ENCODE data around the gene XYLT1.

Gene XYLT1

GRCh38 chr16:17370223-17370707 is 100.5 kb downstream of the XYLT1 start:
- FAIRE-seq, result no peak

GRCh38 chr16:17369421-17370222 is 101.1 kb downstream of the XYLT1 start:
- FAIRE-seq, result no peak

DNA sequence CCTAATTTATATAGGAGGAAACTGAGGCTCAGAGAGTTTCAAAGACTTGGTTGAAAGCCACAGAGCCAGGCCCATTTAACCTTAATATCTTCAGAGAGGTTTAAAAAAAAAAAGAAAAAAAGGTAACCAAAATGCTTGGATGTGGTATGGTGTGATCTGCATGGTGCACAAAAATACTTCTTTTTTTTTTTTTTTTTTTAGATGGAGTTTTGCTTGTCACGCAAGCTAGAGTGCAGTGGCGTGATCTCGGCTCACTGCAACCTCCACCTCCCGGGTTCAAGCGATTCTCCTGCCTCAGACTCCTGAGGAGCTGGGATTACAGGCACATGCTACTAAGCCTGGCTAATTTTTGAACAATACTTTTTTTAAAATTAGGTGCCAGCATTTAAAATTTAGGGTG is 101.8 kb downstream of the XYLT1 start:
- no peak for FAIRE-seq

- FAIRE-seq, result no peak
Measured at GRCh38 chr16:17368446-17368845, 102.3 kb downstream of the XYLT1 start.

- no peak for FAIRE-seq
Measured at GRCh38 chr16:17367923-17368322, 102.8 kb downstream of the XYLT1 start.

GRCh38 chr16:17367036-17367435 is 103.7 kb downstream of the XYLT1 start:
- no peak for FAIRE-seq

DNA sequence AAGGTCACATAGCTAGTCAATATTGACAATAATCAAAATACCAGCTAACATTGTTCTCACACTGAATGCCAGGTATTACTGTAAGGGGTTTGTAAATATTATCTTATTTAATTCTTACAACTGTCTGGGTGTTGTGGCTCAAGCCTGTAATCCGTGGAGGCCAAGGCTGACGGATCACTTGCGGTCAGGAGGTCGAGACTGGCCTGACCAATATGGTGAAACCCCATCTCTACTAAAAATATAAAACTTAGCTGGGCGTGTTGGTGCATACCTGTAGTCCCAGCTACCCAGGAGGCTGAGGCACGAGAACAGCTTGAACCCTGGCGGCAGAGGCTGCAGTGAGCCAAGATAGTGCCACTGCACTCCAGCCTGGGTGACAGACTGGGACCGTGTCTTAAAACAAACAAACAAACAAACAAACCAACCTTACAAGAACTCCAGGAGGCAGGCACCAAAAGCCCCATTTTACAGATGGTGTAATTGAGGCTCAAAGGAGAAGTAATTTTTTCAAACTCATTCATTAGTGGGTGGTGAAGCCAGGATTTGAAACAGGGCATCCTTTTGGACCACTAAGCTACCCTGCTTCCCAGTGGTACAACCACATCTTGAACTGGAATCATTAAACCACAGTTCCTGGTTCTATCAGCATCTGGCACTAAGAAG is 104.3 kb downstream of the XYLT1 start:
- FAIRE-seq, result no peak

DNA sequence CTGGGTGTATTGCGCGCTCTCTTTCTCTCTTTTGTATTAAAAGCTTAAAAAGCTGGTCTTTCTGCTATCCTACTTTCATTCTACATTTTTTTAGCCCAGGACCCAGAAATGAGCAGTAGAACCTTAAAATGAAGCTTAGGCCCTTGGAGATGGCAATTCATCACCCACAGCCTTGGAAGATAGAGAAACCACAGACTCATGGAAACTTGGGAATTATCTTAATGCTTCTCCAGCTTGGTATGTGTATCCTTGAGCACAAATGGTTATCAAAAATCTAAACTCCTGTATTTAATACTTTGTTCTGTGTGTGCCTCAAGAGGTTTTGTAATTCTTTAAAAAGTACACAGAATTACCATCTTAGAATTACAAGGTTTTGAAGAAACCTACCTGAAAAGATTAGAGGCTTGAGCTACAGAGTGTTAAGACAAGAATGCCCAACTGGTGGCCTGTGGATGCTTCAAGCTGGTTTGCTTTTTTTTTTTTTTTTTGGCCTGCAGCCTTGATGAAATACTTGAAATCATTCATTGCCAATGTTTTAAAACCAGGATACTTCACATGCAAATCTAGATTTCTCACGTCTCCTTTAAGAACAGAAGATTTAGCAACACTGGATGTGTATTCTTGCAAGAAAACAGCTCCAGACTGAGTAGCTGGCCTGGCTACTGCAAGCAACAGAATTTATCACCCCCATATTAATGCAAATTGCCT is 105.0 kb downstream of the XYLT1 start:
- no peak for FAIRE-seq

DNA sequence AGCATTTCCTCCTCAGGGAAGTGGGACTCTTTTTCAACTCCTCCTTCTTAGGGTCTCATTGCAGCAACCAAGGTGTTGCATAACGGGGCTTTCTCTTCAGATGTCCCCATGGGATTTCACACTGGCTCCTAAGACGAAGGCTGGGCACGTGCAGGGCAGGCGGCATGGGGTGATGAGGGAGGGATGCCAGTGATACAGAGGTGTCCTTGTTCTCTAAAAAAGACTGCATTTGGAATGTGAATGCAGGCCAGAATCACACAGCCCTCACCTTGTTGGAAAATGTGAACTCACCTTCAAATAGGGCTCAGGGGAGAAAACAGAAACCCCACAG is 105.6 kb downstream of the XYLT1 start:
- FAIRE-seq, result no peak

- FAIRE-seq, result no peak
Measured at GRCh38 chr16:17364319-17365210, 106.2 kb downstream of the XYLT1 start.

DNA sequence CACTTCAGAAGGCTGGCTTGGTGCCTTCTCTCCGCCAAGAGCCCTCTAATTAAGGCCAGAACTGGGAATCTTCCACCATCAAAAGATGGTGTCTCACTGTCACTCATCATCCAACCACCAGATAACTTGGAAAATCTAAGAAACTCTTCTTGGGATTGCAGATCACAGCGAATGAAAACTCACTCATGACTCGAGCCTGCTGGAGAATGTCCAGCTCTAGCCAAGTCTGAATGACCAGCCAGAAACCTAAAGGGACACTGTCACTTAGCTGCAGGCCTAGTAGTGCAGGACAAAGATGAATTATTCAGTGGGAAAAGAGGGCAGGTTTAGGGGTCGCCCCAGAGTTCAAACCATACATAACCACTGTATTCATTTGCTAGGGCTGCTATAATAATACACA is 107.8 kb downstream of the XYLT1 start:
- no peak for FAIRE-seq

DNA sequence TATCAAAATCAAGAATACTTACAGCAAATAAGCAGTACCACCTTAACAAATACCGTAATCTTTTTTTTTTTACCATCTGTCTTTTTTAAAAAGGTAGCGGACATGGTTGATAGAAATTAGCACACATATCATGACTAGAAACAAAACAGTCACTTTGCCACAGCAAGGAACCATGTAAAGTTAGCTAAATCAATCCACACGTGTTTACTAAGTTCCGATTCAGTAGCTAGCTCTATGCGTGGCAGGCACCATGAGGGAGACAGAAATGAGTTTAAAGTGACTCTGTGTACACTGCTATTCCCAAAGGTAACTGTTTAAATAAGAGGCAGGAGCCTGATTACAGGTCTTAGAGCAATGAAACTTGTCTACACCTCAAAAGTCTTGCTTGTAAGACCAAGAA is 108.6 kb downstream of the XYLT1 start:
- no peak for FAIRE-seq

- FAIRE-seq, result no peak
Measured at GRCh38 chr16:17360693-17361122, 110.1 kb downstream of the XYLT1 start.

DNA sequence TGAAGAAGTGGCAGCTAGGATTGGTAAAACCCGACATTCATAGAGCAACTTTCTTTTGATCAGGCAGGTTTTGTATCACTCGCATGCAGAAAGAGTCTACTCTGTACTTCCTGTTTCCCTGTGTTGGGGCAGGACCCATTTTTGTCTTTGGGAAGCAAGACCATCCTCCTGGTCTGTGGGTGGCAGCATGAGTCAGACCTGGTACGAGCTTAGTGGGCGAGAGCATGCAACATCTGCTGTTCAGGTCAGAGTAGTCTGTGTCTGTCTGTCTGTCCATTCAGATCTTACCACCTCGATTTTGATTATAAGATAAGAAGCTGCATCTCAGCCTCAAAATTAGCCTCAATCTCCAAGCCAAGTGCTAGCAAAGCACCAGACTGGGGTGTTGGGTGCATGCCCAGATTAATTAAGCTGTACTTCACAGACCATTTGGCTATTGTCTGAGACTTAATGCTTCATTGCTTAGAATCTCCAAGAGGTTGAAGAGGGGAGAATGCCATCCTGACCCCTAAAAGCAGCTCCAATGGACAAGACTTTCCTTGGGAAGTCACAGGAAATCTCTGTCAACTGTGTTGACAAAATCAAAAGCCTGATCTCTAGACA is 110.9 kb downstream of the XYLT1 start:
- FAIRE-seq, result no peak

GRCh38 chr16:17358846-17359245 is 111.9 kb downstream of the XYLT1 start:
- FAIRE-seq, result no peak

- FAIRE-seq, result no peak
Measured at GRCh38 chr16:17358355-17358754, 112.4 kb downstream of the XYLT1 start.

GRCh38 chr16:17357307-17358062 is 113.3 kb downstream of the XYLT1 start:
- FAIRE-seq, result no peak

GRCh38 chr16:17356243-17356933 is 114.4 kb downstream of the XYLT1 start:
- no peak for FAIRE-seq

- FAIRE-seq, result no peak
Measured at GRCh38 chr16:17354685-17355084, 116.1 kb downstream of the XYLT1 start.

- no peak for FAIRE-seq
Measured at GRCh38 chr16:17354141-17354601, 116.6 kb downstream of the XYLT1 start.

- no peak for FAIRE-seq
Measured at GRCh38 chr16:17353561-17353960, 117.2 kb downstream of the XYLT1 start.
